Measurements from ENCODE around the gene NBDY. TPM values are rescaled to one million over a fixed set of nuclear protein-coding genes. Genes with fewer than 3 reads are reported as not detected.

Gene NBDY
- total and polyA plus RNA-seq, 2 donors (not counting 3 experiments of a cell fraction or from before 2014, with no cell fraction given), result 33.0 to 57.3 TPM

DNA sequence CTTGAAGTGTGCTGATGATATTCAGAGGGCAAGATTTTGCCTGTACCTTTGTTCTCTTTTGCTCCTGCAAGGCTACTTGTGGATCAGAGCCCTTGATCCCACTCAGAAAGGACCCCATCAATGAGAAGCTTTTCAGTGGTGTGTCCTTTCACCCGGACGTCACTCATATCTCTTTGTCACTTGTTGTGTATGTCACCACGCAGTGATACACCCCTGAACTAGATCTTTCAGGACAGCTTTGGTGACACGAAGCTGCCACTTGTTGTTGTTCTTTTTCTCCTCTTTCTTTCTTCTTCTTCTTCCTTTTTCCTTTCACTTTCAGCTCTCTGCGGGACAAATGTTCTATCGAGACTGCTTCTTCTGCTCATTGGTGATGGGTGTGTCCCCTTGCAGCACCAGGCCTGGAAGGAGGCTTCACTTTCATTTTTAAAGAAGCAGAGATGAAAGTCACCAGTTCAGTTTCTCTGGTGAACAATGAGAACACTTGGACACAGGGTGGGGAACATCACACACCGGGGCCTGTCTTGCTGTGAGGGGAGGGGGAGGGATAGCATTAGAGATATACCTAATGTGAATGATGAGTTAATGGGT, 83.6 kb downstream of the NBDY start:
- Histone ChIP-seq H3K36me3 (ENCODE audit: control insufficient read depth in 2 of 2, extremely low read depth in 1 of 2, insufficient read depth in 2 of 2, low read length in 2 of 2) (no peaks in the 10 kb centered on the region), H3K27ac (ENCODE audit: insufficient read depth, low read depth, low read length) (no peak overlapping the region), H2AFZ (ENCODE audit: low read depth, low read length) (no peak overlapping the region), H3K9me1 (replicated peaks; ENCODE audit: control insufficient read depth, extremely low read depth, insufficient read depth, low read length) (no peaks in the 10 kb centered on the region), H3K9me3 (replicated peaks; ENCODE audit: control insufficient read depth, insufficient read depth, low read length) (no peaks in the 10 kb centered on the region), H4K20me1 (replicated peaks; ENCODE audit: control insufficient read depth, extremely low read depth, insufficient read depth, low read length) (no peaks in the 10 kb centered on the region), H3K27me3 (ENCODE audit: control insufficient read depth in 2 of 2, insufficient read depth in 2 of 2, low read length in 2 of 2) (no peaks in the 10 kb centered on the region), H3K9ac (replicated peaks; ENCODE audit: extremely low read depth, insufficient read depth, low read length) (no peak overlapping the region), H3K4me2 (ENCODE audit: insufficient read depth, low read length) (peak overlapping the region; percentile 22), H3K79me2 (ENCODE audit: control insufficient read depth, insufficient read depth, low read length) (peaks cover 2% of the 10 kb centered on the region), H3K4me3 (replicated peaks in 1 of 3; ENCODE audit: insufficient read depth in 1 of 3, low read depth in 1 of 3, low read length in 3 of 3) (no peak overlapping the region), H3K4me1 (ENCODE audit: control insufficient read depth, extremely low read depth, insufficient read depth, low read length) (peaks cover 12% of the 10 kb centered on the region)
- dilution Hi-C loops (cut with MboI; ENCODE audit: extremely low pct_ligation_motif_present, low sequenced_read_pairs) (no loop called here), intact Hi-C loops (cut with micrococcal nuclease) (no loop called here)
- DNase-seq (ENCODE audit: low read depth, low spot score), result peak; percentile 4
- no TSS peak for BruUV-seq (replicated peaks)
- FAIRE-seq, result no peak
- CTCF ChIA-PET, result no interaction called here
- POLR2A ChIA-PET, result no interaction called here
- TF ChIP-seq MYC (IDR thresholded peaks at IDR 0.05; ENCODE audit: low read depth, low read length) (no peak), FOS (IDR thresholded peaks at IDR 0.05; ENCODE audit: borderline replicate concordance, insufficient read depth, low read length) (no peak), POLR2AphosphoS5 (IDR thresholded peaks at IDR 0.05; ENCODE audit: insufficient read depth, low read depth, low read length) (no peak), EZH2 (IDR thresholded peaks at IDR 0.05; ENCODE audit: borderline replicate concordance, low read depth, low read length, severe bottlenecking) (no peak), POLR2A (IDR thresholded peaks at IDR 0.05; ENCODE audit: low read depth, low read length) (no peak), JUN (IDR thresholded peaks at IDR 0.05; ENCODE audit: borderline replicate concordance, insufficient read depth, insufficient read length, low read depth) (no peak)
- TF ChIP-seq, protein P1, sequence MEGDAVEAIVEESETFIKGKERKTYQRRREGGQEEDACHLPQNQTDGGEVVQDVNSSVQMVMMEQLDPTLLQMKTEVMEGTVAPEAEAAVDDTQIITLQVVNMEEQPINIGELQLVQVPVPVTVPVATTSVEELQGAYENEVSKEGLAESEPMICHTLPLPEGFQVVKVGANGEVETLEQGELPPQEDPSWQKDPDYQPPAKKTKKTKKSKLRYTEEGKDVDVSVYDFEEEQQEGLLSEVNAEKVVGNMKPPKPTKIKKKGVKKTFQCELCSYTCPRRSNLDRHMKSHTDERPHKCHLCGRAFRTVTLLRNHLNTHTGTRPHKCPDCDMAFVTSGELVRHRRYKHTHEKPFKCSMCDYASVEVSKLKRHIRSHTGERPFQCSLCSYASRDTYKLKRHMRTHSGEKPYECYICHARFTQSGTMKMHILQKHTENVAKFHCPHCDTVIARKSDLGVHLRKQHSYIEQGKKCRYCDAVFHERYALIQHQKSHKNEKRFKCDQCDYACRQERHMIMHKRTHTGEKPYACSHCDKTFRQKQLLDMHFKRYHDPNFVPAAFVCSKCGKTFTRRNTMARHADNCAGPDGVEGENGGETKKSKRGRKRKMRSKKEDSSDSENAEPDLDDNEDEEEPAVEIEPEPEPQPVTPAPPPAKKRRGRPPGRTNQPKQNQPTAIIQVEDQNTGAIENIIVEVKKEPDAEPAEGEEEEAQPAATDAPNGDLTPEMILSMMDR (IDR thresholded peaks at IDR 0.05; ENCODE audit: extremely low read depth in 1 of 2, insufficient read depth in 1 of 2, low read depth in 1 of 2, low read length in 2 of 2), result no peak
